ENCODE data around the gene SHC2. TPM values are rescaled to one million over a fixed set of nuclear protein-coding genes. Genes with fewer than 3 reads are reported as not detected.

The SHC2 gene
- 1 to 10 TPM; 2.7 to 9.5 TPM for total RNA-seq

- Histone ChIP-seq H3K4me3 (peak within 1 kb of the TSS; percentile 57), H3K36me3 (no peaks in the 10 kb centered on the region), H3K4me1 (no peaks in the 10 kb centered on the region), H3K9me3 (no peaks in the 10 kb centered on the region), H3K27me3 (no peaks in the 10 kb centered on the region), H3K9ac (ENCODE audit: low read depth in 2 of 2, low read length in 2 of 2) (peak within 1 kb of the TSS; percentile 3 to 73), H3K27ac (peak within 1 kb of the TSS; percentile 65)
- no peak for TF ChIP-seq CTCF (IDR thresholded peaks at IDR 0.05)
- intact Hi-C loops (cut with DNase I) = no loop called here
- no peak for DNase-seq
Observed at GRCh38 chr19:460877-461720, at the start of gene SHC2. Gene SHC2, minus strand, starts transcription at chr19:461033. Its CDS starts 37 bp downstream, at chr19:460996.

GRCh38 chr19:508204-509150 lies 47.6 kb upstream of the SHC2 start:
- peak overlapping the region; percentile 100 for H3K4me3 ChIP-seq
- peaks cover 17% of the 10 kb centered on the region for H3K4me1 ChIP-seq
- H3K9ac ChIP-seq (ENCODE audit: low read depth in 2 of 2, low read length in 2 of 2) = peak overlapping the region; percentile 74
- intact Hi-C loops (cut with DNase I) = no loop called here
- TF ChIP-seq CTCF (IDR thresholded peaks at IDR 0.05) = no peak
- DNase-seq = no peak
- H3K9me3 ChIP-seq = no peaks in the 10 kb centered on the region
- H3K36me3 ChIP-seq = no peaks in the 10 kb centered on the region
- H3K27ac ChIP-seq = no peak overlapping the region
- no peaks in the 10 kb centered on the region for H3K27me3 ChIP-seq

GRCh38 chr19:507286-508203 lies 46.7 kb upstream of the SHC2 start, which contains the start of gene TPGS1:
Gene TPGS1, plus strand, starts transcription at chr19:507497. Its CDS starts 10 bp downstream, at chr19:507507.
- Histone ChIP-seq H3K4me3 (peak within 1 kb of the TSS; percentile 100), H3K4me1 (peaks cover 17% of the 10 kb centered on the region), H3K9me3 (no peaks in the 10 kb centered on the region), H3K27me3 (no peaks in the 10 kb centered on the region), H3K36me3 (no peaks in the 10 kb centered on the region), H3K27ac (peak within 1 kb of the TSS; percentile 93), H3K9ac (ENCODE audit: low read depth in 2 of 2, low read length in 2 of 2) (peak within 1 kb of the TSS; percentile 74)
- no peak for TF ChIP-seq CTCF (IDR thresholded peaks at IDR 0.05)
- peak; percentile 83 for DNase-seq
- intact Hi-C loops (cut with DNase I) = no loop called here

GRCh38 chr19:506404-507285 lies 45.8 kb upstream of the SHC2 start:
- Histone ChIP-seq H3K4me1 (peaks cover 17% of the 10 kb centered on the region), H3K9me3 (no peaks in the 10 kb centered on the region), H3K9ac (ENCODE audit: low read depth in 2 of 2, low read length in 2 of 2) (peak overlapping the region; percentile 74), H3K4me3 (peak overlapping the region; percentile 100), H3K27me3 (no peaks in the 10 kb centered on the region), H3K27ac (peak overlapping the region; percentile 93), H3K36me3 (no peaks in the 10 kb centered on the region)
- intact Hi-C loops (cut with DNase I) = no loop called here
- DNase-seq = peak; percentile 98
- TF ChIP-seq CTCF (IDR thresholded peaks at IDR 0.05) = peak; percentile 84
